ACHN (cell line): Measurements from ENCODE around the gene FBXO34.
"Not testable (repeated sequence)": the region's sequence is repeated elsewhere in the genome, so short reads cannot be mapped to it uniquely, and the experiment has no call there.

Experiments
- DNase-seq: peaks from one replicate; pipeline ENCODE4 v3.0.0-alpha.2; 2015
- in situ Hi-C: cut with HindIII; loops from 2 replicates; pipeline ENCODE4 v1.10.0; 2017; ENCODE audit warnings: low sequenced_read_pairs, low pct_ligation_motif_present, low pct_unique_long_range_greater_than_20kb

The FBXO34 gene

DNA sequence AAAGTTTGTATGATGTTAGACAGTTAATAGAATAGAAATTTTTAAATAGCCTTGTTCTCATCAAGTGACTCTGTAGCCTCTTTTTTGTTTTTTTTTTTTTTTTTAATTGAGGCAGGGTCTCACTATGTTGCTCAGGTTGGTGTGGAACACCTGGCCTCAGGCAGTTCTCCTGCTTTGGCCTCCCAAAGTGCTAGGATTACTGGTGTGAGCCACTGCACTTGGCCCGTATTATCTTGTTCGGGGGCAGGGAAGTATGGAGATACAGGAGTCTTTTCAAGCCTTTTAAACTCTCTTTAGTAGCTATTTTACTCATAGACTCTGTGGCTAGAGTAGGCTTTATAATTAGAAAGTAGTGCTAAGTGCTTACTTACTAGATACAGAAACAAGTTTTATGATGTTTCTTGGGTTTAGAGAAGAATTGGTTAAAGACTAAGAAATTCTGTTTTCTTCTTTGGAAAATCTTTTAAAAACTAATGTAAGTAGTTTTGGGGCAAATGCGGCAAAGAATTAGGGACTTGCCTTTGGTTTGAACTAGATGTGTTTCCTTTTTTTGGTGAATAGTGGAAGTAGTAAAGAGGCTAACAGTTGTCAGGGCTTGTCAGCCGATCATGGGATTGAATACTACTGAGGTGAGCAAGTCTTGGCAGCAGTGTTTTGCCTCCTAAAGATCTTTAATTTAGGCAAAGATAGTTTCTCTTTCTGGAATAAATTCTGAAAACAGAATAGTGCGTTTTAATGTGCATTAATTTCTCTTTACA lies 31.3 kb downstream of the FBXO34 start:
- in situ Hi-C loops: no loop called here
- DNase-seq: no peak

DNA sequence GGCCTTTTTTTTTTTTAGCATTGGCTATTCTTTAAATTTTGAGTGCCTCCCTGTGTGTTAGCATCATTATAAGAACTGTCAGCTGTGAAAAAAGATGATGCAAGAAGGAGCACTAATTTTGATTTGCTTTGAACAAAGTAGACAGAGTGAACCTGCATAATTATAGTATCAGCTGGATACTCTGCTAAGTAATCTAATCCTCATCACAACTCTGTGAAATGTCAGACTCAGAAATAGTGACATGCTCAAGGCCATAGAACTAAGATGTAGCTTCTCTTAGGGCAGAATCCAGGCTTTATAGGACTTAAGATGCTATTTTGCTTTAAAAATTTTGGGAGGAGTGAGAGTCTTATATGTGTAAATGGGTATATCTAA lies 31.9 kb downstream of the FBXO34 start:
- in situ Hi-C loops: no loop called here

DNA sequence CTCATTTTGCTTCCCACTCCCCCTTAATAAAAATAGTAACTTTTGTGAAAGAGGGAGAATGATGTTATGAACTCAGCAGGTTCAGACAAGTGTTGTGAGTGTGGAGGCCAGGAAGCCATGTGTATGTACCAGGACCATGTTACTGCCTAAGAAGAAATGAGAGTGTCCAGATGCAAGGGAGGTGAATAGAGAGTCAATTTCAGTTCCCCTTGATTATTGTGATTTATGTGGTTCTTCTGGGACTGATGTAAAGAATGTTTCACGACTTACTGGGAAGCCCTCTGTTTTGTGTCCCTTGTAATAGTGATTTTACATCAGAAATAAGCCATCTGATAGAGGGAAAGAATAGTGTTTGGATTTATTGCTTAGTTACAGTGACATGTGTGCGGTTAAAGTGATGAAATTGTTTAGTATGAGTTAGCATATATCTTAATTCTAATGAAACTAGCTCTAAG lies 32.5 kb downstream of the FBXO34 start:
- in situ Hi-C loops: no loop called here
- no peak for DNase-seq

More for the DNA sequence above, 31.9 kb downstream of the FBXO34 start:
- DNase-seq: no peak

DNA sequence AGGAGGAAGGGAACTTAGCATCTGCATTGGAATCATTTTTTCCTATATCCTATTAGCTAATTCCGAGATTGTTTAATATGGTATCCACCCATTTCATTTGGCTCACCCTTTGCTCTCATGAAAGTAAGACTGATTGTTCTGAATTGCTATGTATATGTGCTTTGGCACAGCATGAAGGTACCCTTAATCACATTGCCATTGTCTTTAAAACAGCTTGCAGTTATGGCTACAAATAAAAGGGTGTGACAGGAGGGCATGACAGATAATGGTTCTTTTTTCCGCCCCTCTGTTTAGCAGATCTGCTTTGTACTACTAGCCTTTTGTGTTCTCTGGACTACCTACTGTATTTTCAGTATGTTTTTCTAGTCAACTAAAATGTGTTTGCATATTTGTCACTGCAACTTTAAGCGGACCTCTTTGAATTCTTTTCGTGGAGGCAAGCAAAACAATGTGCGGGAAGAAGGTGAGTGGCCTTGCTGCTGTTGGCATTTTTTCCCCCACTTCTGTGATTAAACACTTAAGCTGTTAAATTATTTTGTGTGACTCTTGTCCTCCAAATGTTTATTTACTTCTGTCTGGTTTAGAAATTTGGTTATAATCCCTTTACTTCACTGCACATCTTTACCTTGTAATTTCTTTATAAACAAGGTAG lies 35.8 kb downstream of the FBXO34 start:
- in situ Hi-C loops: no loop called here
- DNase-seq: no peak

DNA sequence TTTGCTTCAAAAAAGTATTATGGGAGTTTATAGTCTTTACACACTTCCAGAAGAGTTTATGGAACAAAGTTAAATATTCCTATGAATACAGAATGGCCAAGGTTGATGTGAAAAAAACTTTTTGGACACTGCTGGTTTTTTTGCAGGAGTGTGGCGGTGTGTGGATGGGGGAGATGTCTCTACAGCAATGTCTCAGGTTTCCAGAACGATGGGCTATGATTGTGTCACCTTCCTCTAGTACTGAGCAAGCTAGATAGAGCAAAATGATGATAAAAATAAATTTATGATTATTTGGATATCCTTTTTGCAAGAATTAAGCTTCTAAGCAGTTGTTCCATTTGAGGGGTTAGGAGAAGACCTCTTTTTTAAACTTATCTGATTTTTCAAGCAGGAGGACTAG lies 37.9 kb downstream of the FBXO34 start:
- in situ Hi-C loops: no loop called here
- DNase-seq: no peak

DNA sequence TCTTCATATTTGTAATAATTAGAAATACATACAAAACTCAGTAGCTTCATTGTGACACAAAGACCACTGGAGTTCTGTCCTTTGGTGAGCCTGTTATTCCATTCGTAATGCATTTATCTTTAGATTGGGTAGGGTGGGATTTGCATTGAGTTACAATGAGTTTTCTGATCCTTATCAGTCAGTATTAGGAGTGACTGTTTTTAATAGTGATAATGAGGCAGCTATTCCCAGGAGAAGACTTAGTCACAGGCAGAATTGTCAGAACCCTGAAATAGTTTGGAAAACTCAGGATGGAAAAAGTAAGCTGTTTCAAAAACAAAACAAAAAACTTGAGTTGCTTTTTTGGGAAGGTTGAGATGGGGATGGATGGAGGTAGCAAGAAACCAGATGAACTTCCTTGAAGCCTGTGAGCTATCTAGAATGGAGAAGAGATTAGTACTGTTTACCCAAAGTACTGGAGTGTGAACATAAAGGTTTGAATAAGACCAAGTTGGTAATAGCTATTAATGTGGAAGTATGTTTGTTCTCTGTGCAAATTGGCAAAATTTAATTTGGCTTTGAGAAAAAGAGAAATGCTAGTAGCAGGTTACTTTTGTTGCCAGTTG lies 38.6 kb downstream of the FBXO34 start:
- in situ Hi-C loops: no loop called here
- DNase-seq: no peak

DNA sequence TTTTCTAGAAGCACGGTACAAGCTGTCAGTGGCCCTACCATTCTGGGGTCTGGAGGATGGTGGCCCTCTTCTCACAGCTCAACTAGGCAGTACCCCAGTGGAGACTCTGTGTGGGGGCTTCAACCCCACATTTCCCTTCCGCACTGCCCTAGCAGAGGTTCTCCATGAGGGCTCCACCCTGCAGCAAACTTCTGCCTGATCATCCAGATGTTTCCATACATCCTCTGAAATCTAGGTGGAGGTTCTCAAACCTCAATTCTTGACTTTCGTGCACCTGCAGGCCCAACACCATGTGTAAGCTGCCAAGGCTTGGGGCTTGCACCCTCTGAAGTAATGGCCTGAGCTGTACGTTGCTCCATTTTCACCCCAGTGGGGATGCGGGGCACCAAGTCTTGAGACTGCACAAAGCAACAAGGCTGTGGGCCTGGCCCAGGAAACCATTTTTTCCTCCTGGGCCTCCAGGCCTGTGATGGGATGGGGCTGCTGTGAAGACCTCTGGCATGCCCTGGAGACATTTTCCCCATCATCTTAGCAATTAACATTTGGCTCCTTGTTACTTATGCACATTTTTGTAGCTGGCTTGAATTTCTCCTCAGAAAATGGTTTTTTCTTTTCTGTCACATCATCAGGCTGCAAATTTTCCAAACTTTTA lies 41.3 kb downstream of the FBXO34 start:
- in situ Hi-C loops, DNase-seq: not testable (repeated sequence)

DNA sequence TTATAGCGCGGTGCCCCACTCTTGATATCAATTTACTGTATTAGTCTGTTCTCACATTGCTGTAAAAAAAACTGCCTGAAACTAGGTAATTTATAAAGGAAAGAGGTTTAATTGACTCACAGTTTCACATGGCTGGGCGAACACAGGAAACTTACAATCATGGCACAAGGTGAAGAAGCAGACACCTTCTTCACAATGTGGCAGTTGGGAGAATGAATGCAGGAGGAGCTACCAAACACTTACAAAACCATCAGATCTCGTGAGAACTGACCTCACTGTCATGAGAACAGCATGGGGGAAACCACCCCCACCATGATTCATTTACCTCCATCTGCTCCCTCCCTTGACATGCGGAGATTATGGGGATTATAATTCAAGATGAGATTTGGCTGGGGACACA lies 42.3 kb downstream of the FBXO34 start:
- in situ Hi-C loops: no loop called here
- no peak for DNase-seq

DNA sequence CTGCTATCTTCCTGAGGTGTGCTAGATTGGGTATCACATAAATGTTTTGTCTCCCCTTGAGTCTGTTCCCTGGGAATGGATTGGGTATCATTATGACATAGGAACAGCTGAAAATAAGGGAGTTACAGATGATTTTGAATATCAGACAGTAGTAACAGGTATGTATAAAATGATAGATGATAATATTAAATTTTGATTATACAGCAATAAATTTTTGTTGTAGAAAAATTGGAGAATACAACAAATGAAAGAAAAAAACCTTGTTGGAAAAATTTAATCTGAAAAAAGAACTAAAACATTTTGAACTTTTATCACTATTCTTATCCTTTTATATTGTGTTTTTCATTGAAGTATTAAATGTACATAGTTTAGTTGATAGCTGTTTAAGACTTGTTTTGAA lies 43.2 kb downstream of the FBXO34 start:
- in situ Hi-C loops: no loop called here
- DNase-seq: no peak

DNA sequence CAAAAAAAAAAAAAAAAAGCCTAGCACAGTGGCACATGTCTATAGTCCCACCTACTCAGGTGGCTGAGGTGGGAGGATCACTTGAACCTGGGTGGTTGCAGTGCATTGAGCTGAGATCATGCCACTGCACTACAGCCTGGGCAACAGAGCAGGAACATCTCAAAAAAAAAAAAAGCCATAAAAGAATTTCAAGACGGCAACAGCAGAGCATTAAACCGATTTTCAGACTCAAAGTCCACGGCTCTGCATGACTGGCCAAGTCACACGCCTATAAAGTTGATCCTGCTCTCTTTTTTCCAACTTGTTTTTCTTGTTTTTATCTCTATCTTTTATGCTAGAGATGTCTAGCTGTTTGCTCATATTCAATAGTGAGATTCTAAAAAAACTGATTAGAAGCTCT lies 45.3 kb downstream of the FBXO34 start:
- in situ Hi-C loops: no loop called here
- DNase-seq: no peak

DNA sequence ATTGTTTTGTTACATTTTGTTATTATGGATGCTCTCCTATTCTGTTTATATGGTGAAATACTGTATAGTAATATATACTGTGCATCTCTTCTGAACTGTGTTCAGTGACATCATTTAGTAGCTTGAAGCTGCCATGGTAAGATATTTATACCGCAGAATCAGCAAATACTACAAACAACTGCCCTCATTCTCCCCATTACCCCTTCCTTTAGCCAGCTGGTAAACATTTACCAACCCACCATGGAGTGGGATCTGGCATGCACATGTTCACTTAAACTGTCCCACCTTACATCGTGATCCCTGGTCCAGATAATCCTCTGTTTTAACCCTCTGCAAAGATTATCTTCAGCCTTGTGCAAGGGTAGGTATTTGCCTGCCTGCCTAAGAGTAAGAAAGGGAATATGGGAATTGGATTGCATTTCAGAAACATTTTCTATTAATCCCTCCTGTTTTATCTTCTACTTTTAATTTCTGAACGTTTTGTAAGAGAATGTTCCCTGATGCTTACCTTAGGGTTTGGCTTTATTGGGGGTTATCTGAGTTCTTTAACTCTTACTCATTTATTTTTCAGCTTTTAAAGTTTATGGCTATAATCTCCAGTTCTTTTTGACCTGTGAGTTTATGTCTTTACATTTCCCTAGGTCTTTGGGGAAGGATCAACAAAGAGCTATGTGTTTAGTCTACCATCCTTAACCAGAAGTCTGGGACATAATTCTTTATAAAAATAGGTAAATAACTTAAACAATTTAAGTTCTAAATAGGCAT lies 46.5 kb downstream of the FBXO34 start:
- no peak for DNase-seq
- in situ Hi-C loops: no loop called here

DNA sequence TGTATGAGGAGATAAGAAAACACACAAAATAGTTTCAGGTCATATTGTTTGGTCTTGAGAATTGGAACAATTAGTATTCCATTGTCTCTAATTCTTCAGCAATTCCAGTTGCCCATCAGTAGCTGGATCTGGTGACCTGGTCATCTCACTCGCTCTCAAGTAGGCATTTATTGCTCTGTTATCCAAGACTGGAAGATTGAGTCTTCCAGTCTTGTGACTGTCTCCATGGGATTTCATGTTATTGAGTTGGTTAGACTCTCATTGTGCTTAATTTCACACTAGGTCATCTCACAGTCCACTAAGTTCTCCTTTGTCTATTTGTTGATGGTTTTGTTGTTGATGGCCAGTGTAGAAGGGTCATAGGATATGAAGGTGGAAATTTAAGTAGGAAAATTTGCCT lies 47.5 kb downstream of the FBXO34 start:
- no peak for DNase-seq
- in situ Hi-C loops: no loop called here

DNA sequence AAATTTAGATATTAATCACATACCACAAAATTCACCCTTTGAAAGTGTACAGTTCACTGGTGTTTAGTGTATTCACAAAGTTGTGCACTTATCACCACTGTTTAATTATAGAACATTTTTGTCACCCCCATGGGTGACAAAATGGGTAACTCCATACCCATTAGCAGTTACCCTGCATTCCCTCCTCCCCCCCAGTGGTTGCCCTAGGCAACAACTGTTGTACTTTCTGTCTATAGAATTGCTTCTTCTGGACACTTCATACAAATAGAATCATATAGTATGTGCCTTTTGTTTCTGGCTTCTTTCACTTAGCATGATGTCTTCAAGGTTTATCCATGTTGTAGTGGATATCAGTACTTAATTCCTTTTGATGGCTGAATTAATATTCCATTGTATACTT lies 52.7 kb downstream of the FBXO34 start:
- DNase-seq: no peak
- in situ Hi-C loops: no loop called here

DNA sequence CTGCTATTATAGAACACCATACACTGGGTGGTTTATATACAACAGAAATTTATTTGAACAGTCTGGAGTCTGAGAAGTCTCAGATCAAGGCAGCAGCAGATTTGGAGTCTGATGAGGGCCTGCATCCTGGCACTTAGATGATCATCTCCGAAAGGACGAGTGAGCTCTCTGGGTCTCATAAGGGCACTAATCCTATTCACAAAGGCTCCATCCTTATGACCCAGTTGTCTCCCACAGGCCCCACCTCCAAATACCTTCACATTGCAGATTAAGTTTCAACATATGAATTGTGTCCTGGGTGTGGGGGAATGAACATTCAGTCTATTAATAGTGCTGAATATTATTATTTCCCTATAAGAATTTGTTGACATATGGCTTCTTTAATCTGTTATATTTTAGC lies 53.6 kb downstream of the FBXO34 start:
- in situ Hi-C loops: no loop called here
- DNase-seq: no peak

DNA sequence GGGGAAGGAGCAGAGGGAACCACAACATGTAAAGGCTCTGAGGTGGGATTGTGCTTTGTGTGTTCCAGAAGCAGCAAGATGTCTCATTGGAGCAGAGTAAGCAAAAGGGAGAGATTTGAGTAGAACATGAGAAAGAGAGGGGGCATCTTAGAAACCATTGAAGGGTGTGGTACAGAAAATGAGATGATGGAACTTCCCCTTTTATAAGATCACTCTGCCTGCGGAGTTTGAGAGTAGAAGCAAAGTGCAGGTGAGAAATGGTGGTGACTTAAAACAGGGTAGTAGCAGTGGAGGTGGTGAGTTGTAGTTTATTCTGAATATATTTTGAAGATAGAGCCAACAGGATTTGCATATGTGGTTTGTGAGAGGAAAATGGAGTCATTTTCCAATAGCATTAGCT lies 56.0 kb downstream of the FBXO34 start:
- no peak for DNase-seq

DNA sequence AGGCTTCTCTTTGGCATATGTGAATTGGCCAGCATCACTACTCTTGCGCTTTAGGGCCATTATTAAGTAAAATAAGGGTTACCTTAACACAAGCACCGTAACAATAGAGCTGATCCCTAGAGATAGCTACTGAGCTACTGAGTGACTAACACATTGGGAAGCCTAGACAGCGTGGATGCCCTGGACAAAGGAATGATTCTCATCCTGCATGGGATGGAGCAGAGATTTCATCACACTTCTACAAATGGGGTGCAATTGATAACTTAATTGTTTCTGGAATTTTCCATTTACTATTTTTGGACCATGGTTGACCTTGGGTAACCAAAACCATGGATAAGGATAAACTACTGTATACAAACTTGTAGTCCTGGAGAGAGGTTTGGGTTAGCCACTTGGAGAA lies 57.1 kb downstream of the FBXO34 start:
- in situ Hi-C loops: no loop called here
- DNase-seq: no peak

More for the DNA sequence above, 56.0 kb downstream of the FBXO34 start:
- in situ Hi-C loops: no loop called here

DNA sequence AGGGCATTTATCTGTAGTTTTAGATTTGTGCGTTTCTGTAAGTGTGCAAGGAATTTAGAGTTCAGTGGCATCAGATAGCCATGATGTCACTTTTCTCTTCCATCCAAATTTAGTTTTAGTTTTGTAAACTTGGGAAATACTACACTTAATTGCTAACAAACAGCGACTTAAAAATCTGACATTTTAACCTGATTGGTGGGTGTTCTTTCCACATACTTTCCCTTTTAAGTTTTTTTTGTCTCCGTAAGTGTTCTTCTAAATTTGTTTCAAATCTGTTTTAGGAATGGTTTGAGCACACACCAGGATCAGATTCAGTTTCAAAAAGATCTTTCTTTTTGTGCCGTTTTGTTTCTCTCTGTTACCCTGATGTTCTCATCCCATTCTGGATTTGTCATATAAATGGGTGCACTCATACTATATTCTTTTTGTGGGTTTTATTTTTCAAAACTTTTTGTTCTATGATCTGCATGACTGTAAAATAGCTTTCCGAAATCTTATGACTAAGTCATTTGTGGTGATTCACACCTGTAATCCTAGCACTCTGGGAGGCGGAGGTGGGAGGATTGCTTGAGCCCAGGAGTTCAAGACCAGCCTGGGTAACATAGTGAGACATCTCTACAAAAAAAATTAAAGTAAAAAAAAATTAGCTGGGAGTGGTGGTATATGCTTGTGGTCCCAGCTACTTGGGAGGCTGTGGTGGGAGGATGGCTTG lies 58.9 kb downstream of the FBXO34 start:
- in situ Hi-C loops: no loop called here
- DNase-seq: no peak
